Liver (tissue), 9 donors: ENCODE results near the gene HPS6. TPM values are rescaled to one million over a fixed set of nuclear protein-coding genes. Genes with fewer than 3 reads are reported as not detected.

Experiments used
- DNase-seq: peaks from one replicate; pipeline ENCODE4 v3.0.0-alpha.2; 2017; ENCODE audit warnings: low spot score
- H3K27ac ChIP-seq, 2 donors: one replicate each; pipeline ENCODE4 v1.7.0; 2013; ENCODE audit warnings: inconsistent platforms in 2 of 2, low read length in 2 of 2, control low read depth in 1 of 2, low read depth in 1 of 2, mild to moderate bottlenecking in 1 of 2
- H3K27me3 ChIP-seq, 4 donors: one replicate each; pipeline versions ENCODE4 v1.6.1 to v1.7.0; 2013; ENCODE audit warnings: low read length in 3 of 4, inconsistent platforms in 1 of 4, mild to moderate bottlenecking in 1 of 4, moderate library complexity in 1 of 4; ENCODE audit not compliant: control insufficient read depth in 4 of 4, insufficient read depth in 4 of 4
- H3K36me3 ChIP-seq, 4 donors: one replicate each; pipeline versions ENCODE4 v1.6.1 to v1.7.0; 2013; ENCODE audit warnings: low read length in 3 of 4, mild to moderate bottlenecking in 3 of 4, low read depth in 1 of 4, moderate library complexity in 1 of 4; ENCODE audit not compliant: control insufficient read depth in 4 of 4, insufficient read depth in 3 of 4
- H3K4me1 ChIP-seq, 4 donors: one replicate each; pipeline versions ENCODE4 v1.6.1 to v1.7.0; 2013; ENCODE audit warnings: low read length in 3 of 4, mild to moderate bottlenecking in 3 of 4, moderate library complexity in 1 of 4; ENCODE audit not compliant: control insufficient read depth in 4 of 4, insufficient read depth in 4 of 4
- H3K4me3 ChIP-seq, 3 donors: one replicate each; pipeline versions ENCODE4 v1.6.1 to v1.7.0; 2013; ENCODE audit warnings: low read length in 3 of 3, control low read depth in 1 of 3, low read depth in 1 of 3, mild to moderate bottlenecking in 1 of 3
- H3K9ac ChIP-seq, 2 donors: one replicate each; pipeline ENCODE4 v1.7.0; 2013; ENCODE audit warnings: low read length in 2 of 2, mild to moderate bottlenecking in 2 of 2, moderate library complexity in 2 of 2, control low read depth in 1 of 2, low read depth in 1 of 2
- H3K9me3 ChIP-seq, 4 donors: one replicate each; pipeline versions ENCODE4 v1.6.1 to v1.7.0; 2013; ENCODE audit warnings: low read length in 3 of 4; ENCODE audit not compliant: control insufficient read depth in 4 of 4
- CTCF ChIP-seq: fragments of 150-350 bp; IDR thresholded peaks from 2 replicates; pipeline ENCODE4 v1.5.1; 2017; ENCODE audit warnings: improper control_type of control experiment, low read depth, low read length; ENCODE audit not compliant: missing input control
- FOXA1 ChIP-seq: IDR thresholded peaks from 2 replicates; pipeline ENCODE4 v1.6.1; 2016; ENCODE audit warnings: antibody characterized with exemption
- FOXA2 ChIP-seq: IDR thresholded peaks from 2 replicates; pipeline ENCODE4 v1.6.1; 2016; ENCODE audit warnings: antibody characterized with exemption
- HNF4A ChIP-seq, 2 donors: conservative IDR thresholded peaks; 2 replicates each; pipeline ENCODE4 v1.6.1; 2016; ENCODE audit warnings: antibody characterized with exemption in 2 of 2, mild to moderate bottlenecking in 2 of 2
- HNF4G ChIP-seq: IDR thresholded peaks from 2 replicates; pipeline ENCODE4 v1.6.1; 2016; ENCODE audit warnings: antibody characterized with exemption
- JUND ChIP-seq, 2 donors: IDR thresholded peaks; 2 replicates each; pipeline ENCODE4 v1.6.1; 2016; ENCODE audit warnings: antibody characterized with exemption in 2 of 2
- MAX ChIP-seq: IDR thresholded peaks from 2 replicates; pipeline ENCODE4 v1.6.1; 2016; ENCODE audit warnings: antibody characterized with exemption
- NR2F2 ChIP-seq: IDR thresholded peaks from 2 replicates; pipeline ENCODE4 v1.6.1; 2016; ENCODE audit warnings: antibody characterized with exemption
- RAD21 ChIP-seq, 2 donors: IDR thresholded peaks; 2 replicates each; pipeline ENCODE4 v1.6.1; 2016; ENCODE audit warnings: antibody characterized with exemption in 2 of 2, mild to moderate bottlenecking in 2 of 2
- REST ChIP-seq: IDR thresholded peaks from 2 replicates; pipeline ENCODE4 v1.6.1; 2016; ENCODE audit warnings: antibody characterized with exemption, mild to moderate bottlenecking
- RXRA ChIP-seq, 2 donors: IDR thresholded peaks; 2 replicates each; pipeline ENCODE4 v1.6.1; 2017 to 2018; ENCODE audit warnings: antibody characterized with exemption in 2 of 2, mild to moderate bottlenecking in 1 of 2
- SP1 ChIP-seq: IDR thresholded peaks from 2 replicates; pipeline ENCODE4 v1.6.1; 2018; ENCODE audit warnings: antibody characterized with exemption, mild to moderate bottlenecking
- YY1 ChIP-seq: IDR thresholded peaks from 2 replicates; pipeline ENCODE4 v1.6.1; 2016; ENCODE audit warnings: antibody characterized with exemption, mild to moderate bottlenecking
- ZBTB33 ChIP-seq: IDR thresholded peaks from 2 replicates; pipeline ENCODE4 v1.6.1; 2016; ENCODE audit warnings: antibody characterized with exemption
- WGBS: extraction: QIAGEN DNeasy Blood & Tissue Kit; methylation state at CpG from one replicate; pipeline ENCODE4 v1.1.7; 2013; 5-methylcytosine and 5-hydroxymethylcytosine counted together
- polyA plus RNA-seq, 2 donors: library from polyadenylated mRNA; stranded (reverse) in 1 of 2; unstranded in 1 of 2; fragments of 200-250 nt in 1 of 2; fragments of >200 nt in 1 of 2; fragmentation: Nextera tagmentation in 1 of 2; extraction: Ambion mirVana in 1 of 2; gene quantifications; one replicate each; pipeline versions ENCODE4 v1.2.1 to v1.2.3, GENCODE V29; 2013 to 2015
- total RNA-seq, 2 donors: library from RNA; depleted of rRNA; stranded (reverse); fragments of >200 nt; gene quantifications; one replicate each; pipeline ENCODE4 v1.2.3, GENCODE V29; 2014
- donor health status: healthy.
- donor health status: healthy.
- donor health status: healthy.
- donor health status: healthy.
- donor health status: healthy.

The HPS6 gene
- total and polyA plus RNA-seq, 4 donors, result 2.5 to 13.7 (median 10.0) TPM

GRCh38 chr10:102113261-102113955 is 48.3 kb downstream of the HPS6 start:
- DNase-seq, result peak; percentile 50
- Histone ChIP-seq H3K9me3 (no peaks in the 10 kb centered on the region), H3K27me3 (no peaks in the 10 kb centered on the region), H3K27ac (no peak overlapping the region), H3K36me3 (peaks cover 11 to 30% (median 27%) of the 10 kb centered on the region in 4 donors), H3K4me3 (peak overlapping the region in 1 of 3 donors; percentile 18), H3K4me1 (peaks cover 13 to 48% (median 42%) of the 10 kb centered on the region in 4 donors), H3K9ac (no peak overlapping the region)
- TF ChIP-seq CTCF (no peak), YY1 (no peak), SP1 (no peak), MAX (no peak), ZBTB33 (no peak), JUND (IDR thresholded peaks at IDR 0.05) (no peak), RXRA (IDR thresholded peaks at IDR 0.05) (no peak), HNF4A (conservative IDR thresholded peaks at IDR 0.05) (no peak), REST (no peak), FOXA2 (no peak), HNF4G (no peak)
- 76% methylated on average over 7 of the region's 7 CpGs for WGBS

GRCh38 chr10:102113956-102114857 is 49.1 kb downstream of the HPS6 start:
- TF ChIP-seq NR2F2 (no peak), RAD21 (IDR thresholded peaks at IDR 0.05) (no peak), JUND (IDR thresholded peaks at IDR 0.05) (no peak), YY1 (no peak), HNF4G (no peak), MAX (no peak), FOXA1 (no peak), CTCF (no peak)
- Histone ChIP-seq H3K27ac (no peak overlapping the region), H3K4me1 (peaks cover 16 to 55% (median 49%) of the 10 kb centered on the region in 4 donors), H3K4me3 (peak overlapping the region; percentile 36 to 79 (median 48)), H3K9me3 (no peaks in the 10 kb centered on the region), H3K9ac (peak overlapping the region in 1 of 2 donors; percentile 38), H3K27me3 (no peaks in the 10 kb centered on the region), H3K36me3 (peaks cover 7 to 22% (median 19%) of the 10 kb centered on the region in 4 donors)
- 3% methylated on average over 45 of the region's 45 CpGs for WGBS
- peak; percentile 58 for DNase-seq
